Activated T-cell treated with anti-CD3 and anti-CD28 coated beads for 4 hours (primary cell): ENCODE data around the gene NOP53.
"Not testable (repeated sequence)": the region's sequence is repeated elsewhere in the genome, so short reads cannot be mapped to it uniquely, and the experiment has no call there.

Experiments used
- DNase-seq: peaks from one replicate; pipeline ENCODE4 v3.0.0-alpha.2; 2020

NOP53 gene

GRCh38 chr19:47755762-47756626, 10.6 kb downstream of the NOP53 start:
- DNase-seq: no peak

- no peak for DNase-seq
Measured at GRCh38 chr19:47756627-47756929, 11.2 kb downstream of the NOP53 start.

- DNase-seq: no peak
Measured at GRCh38 chr19:47756953-47757608, 11.7 kb downstream of the NOP53 start.

- DNase-seq: no peak
Measured at GRCh38 chr19:47757617-47758442, 12.5 kb downstream of the NOP53 start.

- DNase-seq: no peak
Measured at GRCh38 chr19:47758443-47758804, 13.1 kb downstream of the NOP53 start.

- no peak for DNase-seq
Measured at GRCh38 chr19:47760632-47760999, 15.3 kb downstream of the NOP53 start.

GRCh38 chr19:47761566-47761965, 16.2 kb downstream of the NOP53 start:
- no peak for DNase-seq

- no peak for DNase-seq
Measured at GRCh38 chr19:47762151-47762550, 16.8 kb downstream of the NOP53 start.

- no peak for DNase-seq
Measured at GRCh38 chr19:47762615-47763308, 17.4 kb downstream of the NOP53 start.

- not testable (repeated sequence) for DNase-seq
Measured at GRCh38 chr19:47764705-47765104, 19.4 kb downstream of the NOP53 start.

GRCh38 chr19:47765523-47766358, 20.4 kb downstream of the NOP53 start:
- no peak for DNase-seq

- no peak for DNase-seq
Measured at GRCh38 chr19:47766359-47766620, 20.9 kb downstream of the NOP53 start.

GRCh38 chr19:47766670-47767069, 21.3 kb downstream of the NOP53 start:
- DNase-seq: no peak

GRCh38 chr19:47767349-47767748, 22.0 kb downstream of the NOP53 start:
- no peak for DNase-seq

- DNase-seq: no peak
Measured at GRCh38 chr19:47768604-47769003, 23.3 kb downstream of the NOP53 start.

GRCh38 chr19:47769534-47769933, 24.2 kb downstream of the NOP53 start:
- no peak for DNase-seq

- not testable (repeated sequence) for DNase-seq
Measured at GRCh38 chr19:47771291-47771690, 25.9 kb downstream of the NOP53 start.

GRCh38 chr19:47776568-47776967, 31.2 kb downstream of the NOP53 start:
- DNase-seq: no peak

GRCh38 chr19:47777245-47778048, 32.1 kb downstream of the NOP53 start:
- DNase-seq: not testable (repeated sequence)

- DNase-seq: peak; percentile 65
Measured at GRCh38 chr19:47778049-47778953, 33.0 kb downstream of the NOP53 start, which contains the start of gene SELENOW. TSS of gene SELENOW (plus strand) at chr19:47778703. CDS start at chr19:47778786, 83 bp downstream.
